HG03342 (cell line): ENCODE results near the gene CDYL2.

Experiments used
- ATAC-seq: cut with Tn5 transposase; IDR thresholded peaks from one replicate; pipeline ENCODE4 v1.9.1; 2021; ENCODE audit warnings: mild to moderate bottlenecking, moderate library complexity; ENCODE audit not compliant: unreplicated experiment

Gene CDYL2

DNA sequence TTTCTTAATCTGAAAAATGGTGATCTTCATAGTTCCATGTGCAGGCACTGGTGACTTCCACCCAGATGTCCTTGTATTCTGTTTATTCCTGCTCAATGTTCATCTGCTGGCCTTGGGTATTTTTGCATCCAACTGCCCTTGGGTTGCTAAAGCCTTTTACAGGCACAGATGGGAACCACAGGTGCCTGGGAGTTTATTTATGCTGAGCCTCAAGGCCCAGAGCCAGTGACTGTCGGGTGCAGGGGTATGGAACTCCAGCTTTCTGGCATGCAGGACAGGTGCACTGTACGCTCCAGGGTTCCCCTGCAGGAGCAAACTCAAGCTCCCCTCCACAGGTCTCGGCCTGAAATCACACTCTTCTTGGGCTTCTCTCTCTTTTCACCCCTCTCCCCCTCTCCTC is 241.3 kb downstream of the CDYL2 start:
- no peak for ATAC-seq

DNA sequence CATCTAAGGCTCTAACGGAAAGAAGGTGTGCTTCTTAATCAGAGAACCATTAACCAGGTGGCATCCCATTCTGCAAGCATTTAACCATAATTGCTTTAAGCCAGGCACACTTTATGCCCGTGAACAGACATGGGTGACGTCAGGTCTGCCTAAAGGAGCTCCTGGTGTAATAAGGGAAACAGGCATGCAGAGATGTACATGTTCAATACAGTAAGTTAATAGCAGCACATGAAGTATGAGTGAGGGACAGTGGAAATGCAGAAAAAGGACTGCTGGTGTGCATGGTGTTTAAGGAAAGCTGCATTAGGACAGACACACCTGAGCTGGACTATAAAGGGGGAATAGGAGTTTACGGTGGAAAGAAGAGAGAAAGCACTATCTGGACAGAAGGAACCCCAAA is 245.0 kb downstream of the CDYL2 start:
- no peak for ATAC-seq

DNA sequence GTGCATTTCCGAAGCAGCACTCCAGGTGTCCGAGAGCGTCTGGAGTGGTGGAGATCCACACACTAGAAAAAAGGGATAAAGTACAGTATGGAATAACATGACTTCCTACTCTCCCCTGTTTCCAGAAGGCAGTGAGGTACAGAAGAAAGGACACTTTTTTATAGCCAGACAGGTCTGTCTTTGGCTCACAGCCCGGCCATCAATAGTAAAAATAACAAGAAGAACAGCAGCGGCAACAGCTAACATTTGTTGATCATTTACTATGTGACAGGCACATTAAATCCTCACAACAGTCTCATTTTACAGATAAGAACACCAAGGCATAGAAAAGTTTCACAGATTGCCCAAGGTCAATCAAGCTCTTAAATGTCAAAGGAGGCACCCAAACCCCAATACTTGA is 247.4 kb downstream of the CDYL2 start:
- ATAC-seq, result no peak

DNA sequence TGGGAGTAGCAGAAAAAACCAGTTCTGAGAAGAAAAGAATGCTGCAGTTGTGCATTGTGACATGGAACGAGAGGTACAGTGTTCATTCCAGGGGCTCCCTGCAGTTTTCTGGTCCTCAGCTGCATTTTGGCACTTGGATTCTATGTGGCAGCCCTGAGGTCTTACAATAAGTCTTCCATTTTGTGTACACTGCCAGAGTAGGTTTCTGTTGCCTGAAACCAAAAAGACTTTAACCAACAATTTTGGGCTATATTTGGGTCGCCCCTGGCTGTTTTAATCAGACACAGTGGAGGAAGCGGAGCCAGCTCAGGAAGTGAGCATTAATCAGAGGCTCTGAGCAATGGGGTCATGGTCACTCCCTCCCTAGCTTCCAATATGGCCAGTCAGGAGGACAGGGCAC is 247.9 kb downstream of the CDYL2 start:
- ATAC-seq, result no peak

DNA sequence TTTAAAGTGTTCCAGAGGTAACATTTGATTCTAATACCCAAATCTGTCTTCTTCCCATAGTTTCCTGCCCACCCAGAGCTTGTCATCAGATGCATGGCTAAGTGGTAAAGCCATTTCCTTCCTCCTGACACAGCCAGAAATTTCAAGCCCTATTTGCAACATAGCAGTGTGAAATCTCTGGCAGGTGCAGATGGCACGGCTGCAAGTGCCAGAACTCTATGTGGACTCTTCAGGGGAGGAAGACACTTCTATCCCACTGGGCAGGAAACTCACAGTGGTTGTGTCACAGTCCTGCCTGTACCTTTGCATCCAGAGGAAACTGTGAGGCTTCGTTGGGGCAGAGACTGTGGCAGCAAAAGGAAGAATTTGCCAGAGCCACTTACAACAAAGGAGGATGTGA is 250.4 kb downstream of the CDYL2 start:
- no peak for ATAC-seq

DNA sequence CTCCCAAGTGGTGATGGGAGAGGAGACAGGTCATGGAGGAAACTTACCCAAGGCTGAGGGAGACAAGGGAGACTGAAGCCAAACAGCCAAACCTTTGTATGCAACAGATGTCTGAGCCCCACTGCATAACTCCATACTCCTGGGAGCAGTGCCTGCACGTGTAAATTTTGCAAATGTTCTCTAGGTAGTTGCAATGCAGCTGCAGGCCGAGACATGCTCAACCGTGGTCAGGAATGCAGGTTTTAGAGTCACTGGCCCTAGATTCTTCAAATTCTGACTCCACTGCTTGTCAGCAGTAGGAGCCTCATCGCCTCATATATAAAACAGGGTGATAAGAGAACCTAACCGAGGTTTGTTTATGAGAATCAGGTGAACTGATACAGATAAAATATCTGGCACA is 252.1 kb downstream of the CDYL2 start:
- no peak for ATAC-seq
